Myocyte (in vitro differentiated cells): Measurements from ENCODE around the gene PSD2. TPM values are rescaled to one million over a fixed set of nuclear protein-coding genes. Genes with fewer than 3 reads are reported as not detected.

Experiments
- DNase-seq: peaks from one replicate; pipeline ENCODE4 v3.0.0-alpha.2; 2012; ENCODE audit warnings: low read depth
- total RNA-seq: library from RNA; depleted of rRNA; stranded (reverse); fragments of >200 nt; gene quantifications from 2 replicates; pipeline ENCODE4 v1.2.3, GENCODE V29; 2014

Gene PSD2
- total RNA-seq, 1 donor from 2014 or later: not detected

DNA sequence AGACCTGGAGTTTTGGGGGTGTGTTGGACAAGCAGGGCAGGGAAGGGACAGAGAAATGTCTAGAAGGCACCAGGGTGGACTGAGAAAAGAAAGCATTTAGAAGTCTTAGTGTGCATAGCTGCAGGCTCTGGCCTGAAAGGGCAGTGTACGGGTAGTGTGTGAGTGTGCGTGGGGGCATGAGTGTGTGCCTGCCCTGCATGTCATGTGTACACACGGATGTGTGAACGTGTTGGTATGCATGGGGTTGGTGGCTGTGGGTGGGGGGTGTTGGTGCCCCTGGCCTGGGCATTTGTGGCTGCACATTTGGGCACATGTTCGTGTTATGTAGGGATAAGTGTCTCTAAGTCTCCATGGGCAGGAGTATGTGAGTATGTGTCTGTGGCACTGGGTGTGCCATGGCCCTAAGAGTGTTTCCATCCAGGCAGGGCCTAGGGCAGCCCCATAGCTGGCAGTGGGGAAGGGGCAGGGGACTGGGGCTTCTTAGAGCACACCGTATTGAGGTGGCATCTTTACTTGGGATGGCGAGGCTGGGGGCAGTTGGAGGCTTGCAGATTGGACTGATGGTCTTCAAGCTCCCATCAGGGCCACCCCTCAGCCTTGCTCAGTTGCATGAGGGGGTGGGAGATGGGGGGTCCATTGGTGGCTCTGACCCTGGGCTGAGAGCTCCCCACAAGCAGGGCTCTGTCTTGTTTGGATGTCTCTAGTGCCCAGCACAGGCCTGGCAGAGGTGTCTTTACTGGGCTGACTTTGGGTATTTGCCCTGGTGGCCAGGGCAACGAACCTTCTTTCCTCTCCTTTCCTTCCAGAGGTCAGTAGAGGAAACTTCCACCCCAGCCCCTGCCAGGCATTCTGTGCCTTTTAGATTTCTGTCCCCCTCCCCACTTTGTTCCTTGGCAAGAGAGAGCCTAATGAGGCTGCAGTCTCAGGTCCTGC lies 15.0 kb downstream of the PSD2 start:
- DNase-seq: no peak

- DNase-seq: no peak
Observed at GRCh38 chr5:139811274-139811607, 15.6 kb downstream of the PSD2 start.

- no peak for DNase-seq
Observed at GRCh38 chr5:139812323-139812722, 16.7 kb downstream of the PSD2 start.

- DNase-seq: no peak
Observed at GRCh38 chr5:139812836-139813805, 17.5 kb downstream of the PSD2 start.

- DNase-seq: no peak
Observed at GRCh38 chr5:139814191-139814601, 18.6 kb downstream of the PSD2 start.

DNA sequence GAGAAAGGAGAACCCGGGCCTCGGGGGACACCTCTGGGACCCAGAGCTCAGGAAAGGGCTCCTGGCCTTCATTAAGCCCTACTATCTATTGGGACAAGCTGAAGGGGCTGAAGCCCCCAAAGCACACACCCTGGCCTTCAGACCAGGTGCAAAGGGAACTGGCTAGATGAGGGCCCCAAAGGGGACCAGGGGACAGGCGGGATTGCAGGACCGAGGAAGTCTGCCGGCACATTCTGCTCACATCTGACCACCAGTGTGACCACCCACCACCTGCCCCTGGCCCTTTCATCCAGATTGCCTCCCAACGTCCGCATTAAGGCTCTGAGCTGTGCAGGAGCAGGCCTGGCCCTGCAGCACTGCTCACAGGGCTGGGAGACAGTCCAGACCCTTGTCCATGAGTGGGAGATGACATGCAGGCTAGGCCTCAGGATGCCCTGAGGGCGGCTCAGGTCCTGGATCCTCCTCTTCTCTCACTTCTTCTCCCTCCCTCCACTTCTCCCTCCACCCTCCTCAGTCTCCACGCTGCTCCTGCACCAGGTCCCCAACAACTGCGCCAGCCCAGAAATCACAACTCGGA lies 19.2 kb downstream of the PSD2 start:
- DNase-seq: no peak

GRCh38 chr5:139816566-139816965 lies 21.0 kb downstream of the PSD2 start:
- no peak for DNase-seq

- no peak for DNase-seq
Observed at GRCh38 chr5:139817362-139817761, 21.8 kb downstream of the PSD2 start.

DNA sequence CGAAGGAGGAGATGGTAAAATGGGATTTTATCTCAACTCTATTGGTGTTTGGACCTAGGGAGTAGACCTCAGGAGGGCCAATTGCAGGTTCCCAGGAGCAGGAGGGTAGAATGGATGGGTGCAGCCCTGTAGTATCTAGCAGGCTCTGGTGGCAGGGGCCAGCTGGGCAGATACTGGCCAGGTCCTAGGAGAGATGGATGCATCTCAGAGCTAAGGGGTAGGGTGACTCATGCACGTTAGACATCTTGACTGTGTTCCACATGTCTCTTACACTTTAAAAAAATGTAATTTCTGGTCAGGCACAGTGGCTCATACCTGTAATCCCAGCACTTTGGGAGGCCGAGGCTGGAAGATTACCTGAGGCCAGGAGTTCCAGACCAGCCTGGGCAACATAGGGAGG lies 22.4 kb downstream of the PSD2 start:
- no peak for DNase-seq

GRCh38 chr5:139820130-139820529 lies 24.5 kb downstream of the PSD2 start:
- no peak for DNase-seq

GRCh38 chr5:139820606-139821005 lies 25.0 kb downstream of the PSD2 start:
- no peak for DNase-seq

- no peak for DNase-seq
Observed at GRCh38 chr5:139821806-139822552, 26.4 kb downstream of the PSD2 start.

GRCh38 chr5:139822553-139823425 lies 27.2 kb downstream of the PSD2 start:
- no peak for DNase-seq

DNA sequence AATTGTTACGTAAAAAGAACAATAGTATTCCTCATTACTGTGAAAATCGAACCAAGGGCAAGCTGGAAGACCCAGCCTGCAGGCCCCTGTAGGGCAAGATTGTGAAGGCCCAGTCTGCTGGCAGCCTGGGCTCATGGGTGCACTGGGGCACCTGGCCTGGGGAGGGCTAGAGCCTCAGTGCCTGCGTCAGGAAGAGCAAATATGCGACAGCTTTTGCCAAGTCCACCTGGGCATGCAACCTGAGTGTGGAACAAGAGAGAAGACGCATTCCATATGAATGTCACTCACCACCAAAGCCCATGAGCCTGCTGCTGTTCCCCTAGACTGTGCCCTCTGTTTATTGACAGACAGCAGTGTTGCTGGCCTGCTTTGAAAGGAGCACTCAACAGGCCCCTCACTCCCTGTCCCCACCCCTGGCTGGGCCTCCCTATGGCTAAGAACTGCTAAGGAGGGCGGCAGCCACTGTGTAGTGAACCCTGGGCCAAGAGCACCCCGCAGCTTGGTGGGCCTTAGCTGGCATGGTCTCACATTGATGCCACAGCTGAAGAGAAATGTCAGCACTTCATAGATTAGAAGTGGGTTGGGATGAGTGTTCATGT lies 28.2 kb downstream of the PSD2 start:
- DNase-seq: no peak

DNA sequence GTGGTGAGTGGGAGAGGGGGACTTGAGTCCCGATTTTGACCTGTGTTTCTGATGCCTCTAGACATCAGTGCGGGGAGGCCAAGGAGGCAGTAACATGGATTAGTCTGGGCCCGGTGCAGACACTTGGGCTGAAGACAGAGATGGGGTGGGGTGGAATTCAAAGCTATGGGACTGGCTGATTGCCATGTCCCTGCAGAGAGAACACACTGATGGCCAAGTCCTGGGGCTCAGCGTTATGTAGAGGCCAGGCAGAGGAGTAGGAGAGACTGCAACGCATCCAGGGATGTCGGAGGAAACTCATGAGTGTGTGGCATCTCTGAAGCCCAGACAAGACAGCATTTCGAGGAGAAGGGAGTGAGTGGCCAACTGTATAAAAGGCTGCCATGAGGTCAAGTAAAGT lies 30.1 kb downstream of the PSD2 start:
- no peak for DNase-seq

GRCh38 chr5:139828207-139828895 lies 32.7 kb downstream of the PSD2 start:
- no peak for DNase-seq

DNA sequence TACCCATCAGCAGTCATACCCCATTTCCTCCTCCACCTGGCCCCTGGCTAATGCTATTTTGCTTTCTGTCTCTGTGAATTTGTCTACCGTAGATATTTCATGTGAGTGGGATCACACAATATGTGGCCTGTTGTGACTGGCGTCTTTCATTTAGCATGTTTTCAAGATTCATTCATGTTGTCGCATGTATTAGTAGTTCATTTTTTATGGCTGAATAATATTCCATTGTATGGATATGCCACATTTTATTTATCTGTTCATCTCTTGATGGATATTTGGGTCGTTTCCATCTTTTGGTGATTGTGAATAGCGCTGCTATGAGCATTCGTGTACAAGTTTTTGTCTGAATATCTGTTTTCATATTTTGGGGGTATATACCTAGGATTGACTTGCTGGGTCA lies 33.9 kb downstream of the PSD2 start:
- DNase-seq: no peak

DNA sequence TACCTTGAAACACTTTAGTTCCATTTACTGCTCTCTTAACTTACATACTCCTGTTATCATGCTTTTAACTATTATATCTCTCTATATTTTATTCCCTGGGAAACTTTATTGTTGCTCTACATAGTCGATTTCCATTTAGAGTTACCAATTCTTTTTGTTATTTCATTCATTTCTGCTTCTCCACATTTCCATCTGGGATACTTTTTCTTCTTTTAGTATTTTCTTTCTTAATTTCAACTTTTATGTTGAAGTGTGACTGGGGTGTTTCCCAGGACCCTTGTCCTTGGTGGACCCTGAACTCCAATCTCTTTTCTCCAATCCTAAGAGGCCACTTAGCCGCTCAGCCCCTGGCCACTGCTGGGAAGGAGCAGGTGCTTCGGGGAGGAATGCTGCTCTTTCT lies 36.0 kb downstream of the PSD2 start:
- DNase-seq: no peak

GRCh38 chr5:139833525-139833924 lies 37.9 kb downstream of the PSD2 start:
- DNase-seq: no peak
